Gastroesophageal sphincter (tissue), 2 donors: ENCODE data around the gene SPTLC3.

Source experiments
- POLR2A ChIP-seq, 2 donors: fragments of 450-650 bp; IDR thresholded peaks; one replicate each; pipeline ENCODE4 v1.6.1; 2017; ENCODE audit warnings: antibody characterized with exemption in 2 of 2, mild to moderate bottlenecking in 2 of 2, moderate library complexity in 1 of 2
- POLR2AphosphoS5 ChIP-seq: sonication (generic); formaldehyde crosslinking; IDR thresholded peaks from one replicate; pipeline ENCODE4 v1.6.1; 2017; ENCODE audit warnings: antibody characterized with exemption

GRCh38 chr20:13159889-13160288, 151.1 kb downstream of the SPTLC3 start:
- no peak for TF ChIP-seq POLR2A (IDR thresholded peaks at IDR 0.05)
- TF ChIP-seq POLR2AphosphoS5 = no peak
